ENCODE data around the gene FUT7.

FUT7 gene

GRCh38 chr9:136991993-136992818 lies 39.7 kb downstream of the FUT7 start, which contains the start of gene PAXX (continued):
- TF ChIP-seq PRDM10 (tag by site-specific recombination; IDR thresholded peaks at IDR 0.05) = no peak; the same call in 1 of the 2 replicates
- TF ChIP-seq, protein P1, sequence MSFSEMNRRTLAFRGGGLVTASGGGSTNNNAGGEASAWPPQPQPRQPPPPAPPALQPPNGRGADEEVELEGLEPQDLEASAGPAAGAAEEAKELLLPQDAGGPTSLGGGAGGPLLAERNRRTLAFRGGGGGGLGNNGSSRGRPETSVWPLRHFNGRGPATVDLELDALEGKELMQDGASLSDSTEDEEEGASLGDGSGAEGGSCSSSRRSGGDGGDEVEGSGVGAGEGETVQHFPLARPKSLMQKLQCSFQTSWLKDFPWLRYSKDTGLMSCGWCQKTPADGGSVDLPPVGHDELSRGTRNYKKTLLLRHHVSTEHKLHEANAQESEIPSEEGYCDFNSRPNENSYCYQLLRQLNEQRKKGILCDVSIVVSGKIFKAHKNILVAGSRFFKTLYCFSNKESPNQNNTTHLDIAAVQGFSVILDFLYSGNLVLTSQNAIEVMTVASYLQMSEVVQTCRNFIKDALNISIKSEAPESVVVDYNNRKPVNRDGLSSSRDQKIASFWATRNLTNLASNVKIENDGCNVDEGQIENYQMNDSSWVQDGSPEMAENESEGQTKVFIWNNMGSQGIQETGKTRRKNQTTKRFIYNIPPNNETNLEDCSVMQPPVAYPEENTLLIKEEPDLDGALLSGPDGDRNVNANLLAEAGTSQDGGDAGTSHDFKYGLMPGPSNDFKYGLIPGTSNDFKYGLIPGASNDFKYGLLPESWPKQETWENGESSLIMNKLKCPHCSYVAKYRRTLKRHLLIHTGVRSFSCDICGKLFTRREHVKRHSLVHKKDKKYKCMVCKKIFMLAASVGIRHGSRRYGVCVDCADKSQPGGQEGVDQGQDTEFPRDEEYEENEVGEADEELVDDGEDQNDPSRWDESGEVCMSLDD (tag by site-specific recombination; IDR thresholded peaks at IDR 0.05) = 0 out of 2 replicates have a peak, but pooled peaks have one; percentile 34
- TF ChIP-seq ZNF391 (tag by site-specific recombination; IDR thresholded peaks at IDR 0.05; ENCODE audit: borderline replicate concordance, low read depth) = peak; percentile 51; the same call in 1 of the 2 replicates
- TF ChIP-seq, protein P2, sequence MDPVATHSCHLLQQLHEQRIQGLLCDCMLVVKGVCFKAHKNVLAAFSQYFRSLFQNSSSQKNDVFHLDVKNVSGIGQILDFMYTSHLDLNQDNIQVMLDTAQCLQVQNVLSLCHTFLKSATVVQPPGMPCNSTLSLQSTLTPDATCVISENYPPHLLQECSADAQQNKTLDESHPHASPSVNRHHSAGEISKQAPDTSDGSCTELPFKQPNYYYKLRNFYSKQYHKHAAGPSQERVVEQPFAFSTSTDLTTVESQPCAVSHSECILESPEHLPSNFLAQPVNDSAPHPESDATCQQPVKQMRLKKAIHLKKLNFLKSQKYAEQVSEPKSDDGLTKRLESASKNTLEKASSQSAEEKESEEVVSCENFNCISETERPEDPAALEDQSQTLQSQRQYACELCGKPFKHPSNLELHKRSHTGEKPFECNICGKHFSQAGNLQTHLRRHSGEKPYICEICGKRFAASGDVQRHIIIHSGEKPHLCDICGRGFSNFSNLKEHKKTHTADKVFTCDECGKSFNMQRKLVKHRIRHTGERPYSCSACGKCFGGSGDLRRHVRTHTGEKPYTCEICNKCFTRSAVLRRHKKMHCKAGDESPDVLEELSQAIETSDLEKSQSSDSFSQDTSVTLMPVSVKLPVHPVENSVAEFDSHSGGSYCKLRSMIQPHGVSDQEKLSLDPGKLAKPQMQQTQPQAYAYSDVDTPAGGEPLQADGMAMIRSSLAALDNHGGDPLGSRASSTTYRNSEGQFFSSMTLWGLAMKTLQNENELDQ (tag by site-specific recombination; IDR thresholded peaks at IDR 0.05; ENCODE audit: low read depth) = no peak
- no peak for TF ChIP-seq ZNF747 (tag by site-specific recombination; IDR thresholded peaks at IDR 0.05)
- 0 out of 2 replicates have a peak, but pooled peaks have one; percentile 27 for TF ChIP-seq ZNF10 (tag by site-specific recombination; IDR thresholded peaks at IDR 0.05)
- TF ChIP-seq ZNF501 (tag by site-specific recombination; IDR thresholded peaks at IDR 0.05) = peak; percentile 78
- TF ChIP-seq HOXA7 (CRISPR knock-in tag; IDR thresholded peaks at IDR 0.05; ENCODE audit: borderline replicate concordance) = 0 out of 2 replicates have a peak, but pooled peaks have one; percentile 53
- TF ChIP-seq KLF8 (tag by site-specific recombination; IDR thresholded peaks at IDR 0.05) = peak; percentile 85
- peak; percentile 93 for TF ChIP-seq ZBTB20 (tag by site-specific recombination; IDR thresholded peaks at IDR 0.05)
- TF ChIP-seq TCF7L2 (IDR thresholded peaks at IDR 0.05; ENCODE audit: borderline replicate concordance, low read depth, low read length) = no peak
- no peak for TF ChIP-seq ZNF274 (IDR thresholded peaks at IDR 0.05; ENCODE audit: low read length)
- TF ChIP-seq ZNF274 (tag by site-specific recombination; IDR thresholded peaks at IDR 0.05; ENCODE audit: borderline replicate concordance) = no peak
- TF ChIP-seq, protein P3, sequence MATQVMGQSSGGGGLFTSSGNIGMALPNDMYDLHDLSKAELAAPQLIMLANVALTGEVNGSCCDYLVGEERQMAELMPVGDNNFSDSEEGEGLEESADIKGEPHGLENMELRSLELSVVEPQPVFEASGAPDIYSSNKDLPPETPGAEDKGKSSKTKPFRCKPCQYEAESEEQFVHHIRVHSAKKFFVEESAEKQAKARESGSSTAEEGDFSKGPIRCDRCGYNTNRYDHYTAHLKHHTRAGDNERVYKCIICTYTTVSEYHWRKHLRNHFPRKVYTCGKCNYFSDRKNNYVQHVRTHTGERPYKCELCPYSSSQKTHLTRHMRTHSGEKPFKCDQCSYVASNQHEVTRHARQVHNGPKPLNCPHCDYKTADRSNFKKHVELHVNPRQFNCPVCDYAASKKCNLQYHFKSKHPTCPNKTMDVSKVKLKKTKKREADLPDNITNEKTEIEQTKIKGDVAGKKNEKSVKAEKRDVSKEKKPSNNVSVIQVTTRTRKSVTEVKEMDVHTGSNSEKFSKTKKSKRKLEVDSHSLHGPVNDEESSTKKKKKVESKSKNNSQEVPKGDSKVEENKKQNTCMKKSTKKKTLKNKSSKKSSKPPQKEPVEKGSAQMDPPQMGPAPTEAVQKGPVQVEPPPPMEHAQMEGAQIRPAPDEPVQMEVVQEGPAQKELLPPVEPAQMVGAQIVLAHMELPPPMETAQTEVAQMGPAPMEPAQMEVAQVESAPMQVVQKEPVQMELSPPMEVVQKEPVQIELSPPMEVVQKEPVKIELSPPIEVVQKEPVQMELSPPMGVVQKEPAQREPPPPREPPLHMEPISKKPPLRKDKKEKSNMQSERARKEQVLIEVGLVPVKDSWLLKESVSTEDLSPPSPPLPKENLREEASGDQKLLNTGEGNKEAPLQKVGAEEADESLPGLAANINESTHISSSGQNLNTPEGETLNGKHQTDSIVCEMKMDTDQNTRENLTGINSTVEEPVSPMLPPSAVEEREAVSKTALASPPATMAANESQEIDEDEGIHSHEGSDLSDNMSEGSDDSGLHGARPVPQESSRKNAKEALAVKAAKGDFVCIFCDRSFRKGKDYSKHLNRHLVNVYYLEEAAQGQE (tag by site-specific recombination; IDR thresholded peaks at IDR 0.05) = no peak
- TF ChIP-seq ZNF324 (tag by site-specific recombination; IDR thresholded peaks at IDR 0.05) = 0 out of 2 replicates have a peak, but pooled peaks have one; percentile 34
- no peak for TF ChIP-seq ZNF155 (tag by site-specific recombination; IDR thresholded peaks at IDR 0.05)
- TF ChIP-seq, protein P4, sequence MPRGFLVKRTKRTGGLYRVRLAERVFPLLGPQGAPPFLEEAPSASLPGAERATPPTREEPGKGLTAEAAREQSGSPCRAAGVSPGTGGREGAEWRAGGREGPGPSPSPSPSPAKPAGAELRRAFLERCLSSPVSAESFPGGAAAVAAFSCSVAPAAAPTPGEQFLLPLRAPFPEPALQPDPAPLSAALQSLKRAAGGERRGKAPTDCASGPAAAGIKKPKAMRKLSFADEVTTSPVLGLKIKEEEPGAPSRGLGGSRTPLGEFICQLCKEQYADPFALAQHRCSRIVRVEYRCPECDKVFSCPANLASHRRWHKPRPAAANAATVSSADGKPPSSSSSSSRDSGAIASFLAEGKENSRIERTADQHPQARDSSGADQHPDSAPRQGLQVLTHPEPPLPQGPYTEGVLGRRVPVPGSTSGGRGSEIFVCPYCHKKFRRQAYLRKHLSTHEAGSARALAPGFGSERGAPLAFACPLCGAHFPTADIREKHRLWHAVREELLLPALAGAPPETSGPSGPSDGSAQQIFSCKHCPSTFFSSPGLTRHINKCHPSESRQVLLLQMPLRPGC (tag by site-specific recombination; IDR thresholded peaks at IDR 0.05) = 0 out of 2 replicates have a peak, but pooled peaks have one; percentile 14
- TF ChIP-seq ZBTB7A (tag by site-specific recombination; IDR thresholded peaks at IDR 0.05; ENCODE audit: low read depth) = no peak
- TF ChIP-seq ZFP41 (tag by site-specific recombination; IDR thresholded peaks at IDR 0.05; ENCODE audit: borderline replicate concordance) = no peak
- peak; percentile 70; the same call in 1 of the 2 replicates for TF ChIP-seq ZBTB8A (tag by site-specific recombination; IDR thresholded peaks at IDR 0.05)
- TF ChIP-seq HIC1 (tag by site-specific recombination; IDR thresholded peaks at IDR 0.05) = no peak

Measured in HEK293 (cell line).